Skeletal muscle satellite cell (primary cell): ENCODE results near the gene KLHL2.
"Not testable (repeated sequence)": the region's sequence is repeated elsewhere in the genome, so short reads cannot be mapped to it uniquely, and the experiment has no call there.

Source experiments
- H3K27me3 ChIP-seq: 2 replicates; pipeline ENCODE4 v1.7.0; 2013; ENCODE audit warnings: low read length; ENCODE audit not compliant: control insufficient read depth, insufficient read depth
- H3K36me3 ChIP-seq: 2 replicates; pipeline ENCODE4 v1.7.0; 2013; ENCODE audit warnings: mild to moderate bottlenecking, control low read depth, low read length; ENCODE audit not compliant: insufficient read depth
- H3K4me1 ChIP-seq: 2 replicates; pipeline ENCODE4 v1.7.0; 2013; ENCODE audit warnings: low read length; ENCODE audit not compliant: control insufficient read depth, insufficient read depth
- H3K4me2 ChIP-seq: 2 replicates; pipeline ENCODE4 v1.7.0; 2013; ENCODE audit warnings: mild to moderate bottlenecking, low read length
- H3K4me3 ChIP-seq: 2 replicates; pipeline ENCODE4 v1.7.0; 2013; ENCODE audit warnings: low read length
- H3K9ac ChIP-seq: 2 replicates; pipeline ENCODE4 v1.7.0; 2013; ENCODE audit warnings: mild to moderate bottlenecking, low read depth, low read length, moderate library complexity
- H3K9me3 ChIP-seq: replicated peaks from 2 replicates; pipeline ENCODE4 v1.7.0; 2013; ENCODE audit warnings: mild to moderate bottlenecking, control low read depth, low read length

The KLHL2 gene

DNA sequence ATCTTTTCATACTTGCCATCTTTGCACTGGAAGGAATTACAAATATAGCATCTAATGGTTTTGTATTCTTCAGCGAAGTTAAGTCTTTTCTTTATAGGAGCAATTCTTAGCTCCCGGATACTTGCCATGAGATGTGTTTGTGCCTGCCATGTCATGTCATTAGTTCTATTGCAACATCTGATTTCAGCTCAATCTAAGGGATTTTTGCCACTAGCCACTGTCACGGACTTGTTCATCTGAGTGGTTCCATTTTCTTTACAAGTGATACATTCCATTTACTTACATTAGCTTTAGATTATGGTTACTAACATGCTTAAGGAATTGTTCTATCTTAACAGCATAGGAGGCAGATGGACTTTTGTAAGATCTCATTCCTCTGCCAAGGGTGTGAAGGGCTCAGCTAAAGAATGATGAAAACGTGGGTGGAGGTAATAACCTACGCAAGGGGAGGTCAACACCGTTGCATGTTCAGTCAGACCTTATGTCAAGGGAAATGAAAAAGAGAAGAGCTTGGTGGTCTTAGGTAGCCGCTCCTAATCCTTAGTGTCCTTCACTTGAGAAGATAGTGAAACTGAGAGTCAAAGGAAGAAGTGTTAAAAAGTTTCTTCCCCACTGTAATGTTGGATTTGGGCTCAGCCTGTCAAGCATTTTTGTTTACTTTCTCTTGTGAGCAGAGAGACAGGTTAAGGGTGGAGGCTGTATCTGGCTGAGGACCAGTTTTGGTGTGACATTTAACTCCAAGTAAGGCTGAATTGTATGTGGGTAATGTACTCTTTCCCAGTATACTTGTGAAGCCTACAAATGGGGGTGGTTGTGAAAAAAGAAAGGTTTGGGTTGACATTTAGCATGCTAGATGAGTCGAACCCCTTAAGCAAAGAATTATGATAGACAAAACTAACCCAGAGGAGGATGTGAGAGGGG, 3.6 kb upstream of the KLHL2 start:
- H3K4me2 ChIP-seq, result no peak overlapping the region
- no peak overlapping the region for H3K4me3 ChIP-seq
- no peaks in the 10 kb centered on the region for H3K36me3 ChIP-seq
- H3K4me1 ChIP-seq, result peaks cover 18% of the 10 kb centered on the region
- H3K27me3 ChIP-seq, result no peaks in the 10 kb centered on the region
- H3K9ac ChIP-seq, result no peak overlapping the region
- H3K9me3 ChIP-seq, result no peaks in the 10 kb centered on the region

DNA sequence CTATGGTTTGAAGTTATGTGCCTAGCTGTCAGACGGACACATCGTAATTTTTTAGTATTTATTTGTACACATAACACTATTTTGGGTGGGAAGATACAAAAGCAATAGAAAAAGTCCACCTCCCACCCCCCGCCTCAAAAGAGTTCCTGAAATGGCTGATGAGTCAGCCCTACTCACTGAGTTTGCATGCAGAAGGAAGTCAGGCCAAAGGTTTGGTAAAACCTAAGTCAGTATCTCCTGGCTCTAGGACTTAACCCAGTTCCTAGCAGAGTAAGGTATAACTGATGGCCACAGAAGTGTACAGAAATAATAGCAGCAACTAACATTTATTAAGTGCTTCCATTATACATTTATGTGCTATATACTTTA, 2.9 kb upstream of the KLHL2 start:
- Histone ChIP-seq H3K4me2 (no peak overlapping the region), H3K36me3 (no peaks in the 10 kb centered on the region), H3K4me1 (peaks cover 24% of the 10 kb centered on the region), H3K4me3 (no peak overlapping the region), H3K9ac (no peak overlapping the region), H3K9me3 (no peaks in the 10 kb centered on the region), H3K27me3 (no peaks in the 10 kb centered on the region)

DNA sequence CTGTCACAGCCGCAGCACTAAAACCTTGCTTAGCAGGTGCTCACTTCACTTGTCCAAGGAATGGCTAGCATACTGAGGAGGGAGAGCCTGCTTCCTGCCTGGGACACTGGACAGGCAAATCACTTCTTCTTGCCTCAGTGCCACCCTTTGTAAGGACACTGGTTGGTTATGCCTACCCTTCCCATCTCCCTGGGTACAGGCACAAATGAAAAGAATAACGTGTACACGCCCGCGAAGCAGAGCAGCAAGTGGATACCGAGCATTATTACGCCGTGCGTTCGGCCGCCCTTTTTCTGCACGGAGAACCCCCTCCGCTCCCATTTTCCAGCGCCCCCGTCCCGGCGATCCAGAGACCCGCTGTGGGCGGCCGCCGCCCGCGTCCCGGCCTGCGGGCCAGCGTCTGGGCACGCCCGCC, 338 bp upstream of the KLHL2 start:
- Histone ChIP-seq H3K4me1 (peaks cover 34% of the 10 kb centered on the region), H3K27me3 (no peaks in the 10 kb centered on the region), H3K9ac (peak overlapping the region; percentile 82), H3K36me3 (no peaks in the 10 kb centered on the region), H3K9me3 (no peaks in the 10 kb centered on the region), H3K4me3 (peak overlapping the region; percentile 90), H3K4me2 (peak overlapping the region; percentile 84)

DNA sequence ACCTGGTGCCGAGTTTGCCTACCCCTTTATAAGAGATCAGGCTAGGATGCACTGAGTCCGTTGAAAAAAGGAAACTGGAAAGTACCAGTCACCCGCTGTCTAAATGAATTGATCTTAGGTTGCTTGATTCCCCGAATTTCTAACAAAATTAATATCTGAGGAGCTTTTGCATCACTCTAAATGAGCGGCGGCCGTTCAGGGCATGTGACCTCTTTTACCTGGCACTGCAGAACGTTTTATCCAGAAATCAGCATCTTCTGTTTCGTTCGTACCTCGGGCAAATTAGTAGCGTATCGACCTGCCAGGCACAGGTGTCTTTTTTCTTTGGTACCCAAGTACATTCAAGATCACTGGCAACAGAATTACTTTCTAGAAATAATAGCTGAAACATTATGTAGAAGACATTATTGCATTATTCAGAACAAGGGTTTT, 876 bp downstream of the KLHL2 start:
- Histone ChIP-seq H3K4me1 (peaks cover 34% of the 10 kb centered on the region), H3K27me3 (no peaks in the 10 kb centered on the region), H3K9ac (peak overlapping the region; percentile 82), H3K4me2 (peak overlapping the region; percentile 84), H3K4me3 (peak overlapping the region; percentile 90), H3K9me3 (no peaks in the 10 kb centered on the region), H3K36me3 (no peaks in the 10 kb centered on the region)

DNA sequence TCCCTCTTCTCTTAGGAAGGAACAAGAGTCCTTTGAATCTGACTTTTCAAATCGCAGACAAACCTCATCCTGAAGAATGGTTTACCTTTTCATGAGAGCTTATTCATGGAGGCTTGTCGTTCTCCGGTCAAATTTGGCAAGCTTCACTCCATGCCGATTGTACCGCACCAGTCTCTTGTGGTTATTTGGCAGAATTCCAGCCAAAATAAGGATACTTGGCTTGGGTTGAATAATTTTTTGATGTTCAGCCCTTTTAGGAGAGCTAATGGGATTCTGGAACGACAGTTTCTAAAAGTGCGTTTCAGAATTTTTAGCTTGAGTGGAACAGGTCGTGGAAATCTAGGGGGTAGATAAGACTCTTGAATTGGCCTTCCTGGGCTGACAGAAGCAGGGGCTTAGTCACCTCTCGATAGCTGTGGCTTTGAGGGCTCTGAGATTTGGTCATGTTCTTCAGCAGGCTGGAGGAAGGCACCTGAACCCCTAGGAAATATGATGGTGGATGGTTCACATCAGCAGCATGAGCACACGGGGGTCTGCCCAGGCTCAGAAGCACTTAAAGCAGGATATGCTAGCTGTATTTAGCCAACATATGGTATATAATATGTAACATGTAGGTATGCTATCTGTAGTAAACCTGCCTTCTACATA, 1.5 kb downstream of the KLHL2 start:
- Histone ChIP-seq H3K4me2 (peak overlapping the region; percentile 84), H3K27me3 (no peaks in the 10 kb centered on the region), H3K9me3 (no peaks in the 10 kb centered on the region), H3K4me1 (peaks cover 34% of the 10 kb centered on the region), H3K4me3 (peak overlapping the region; percentile 90), H3K9ac (no peak overlapping the region), H3K36me3 (no peaks in the 10 kb centered on the region)

DNA sequence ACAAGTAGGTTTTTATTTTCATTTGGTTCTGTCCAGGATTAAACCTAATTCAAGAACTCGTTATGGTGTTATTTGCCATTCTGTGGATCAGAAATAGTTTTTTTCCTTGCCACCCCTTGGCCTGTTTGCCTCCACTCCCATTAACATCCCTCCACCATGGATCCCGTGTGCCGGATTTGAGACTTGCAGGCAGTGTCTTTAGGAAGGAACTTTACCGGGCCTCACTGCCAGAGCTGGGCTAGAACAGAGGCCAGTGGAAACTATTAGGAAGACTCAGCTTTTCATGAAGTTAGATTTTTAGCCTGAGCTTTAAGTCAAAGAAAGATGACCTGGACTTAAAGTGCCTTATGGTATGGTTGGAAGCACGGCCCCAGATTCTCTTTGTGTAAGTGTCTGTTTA, 2.4 kb downstream of the KLHL2 start:
- no peaks in the 10 kb centered on the region for H3K36me3 ChIP-seq
- no peaks in the 10 kb centered on the region for H3K9me3 ChIP-seq
- no peaks in the 10 kb centered on the region for H3K27me3 ChIP-seq
- peaks cover 31% of the 10 kb centered on the region for H3K4me1 ChIP-seq
- H3K4me2 ChIP-seq, result no peak overlapping the region
- no peak overlapping the region for H3K4me3 ChIP-seq
- no peak overlapping the region for H3K9ac ChIP-seq

DNA sequence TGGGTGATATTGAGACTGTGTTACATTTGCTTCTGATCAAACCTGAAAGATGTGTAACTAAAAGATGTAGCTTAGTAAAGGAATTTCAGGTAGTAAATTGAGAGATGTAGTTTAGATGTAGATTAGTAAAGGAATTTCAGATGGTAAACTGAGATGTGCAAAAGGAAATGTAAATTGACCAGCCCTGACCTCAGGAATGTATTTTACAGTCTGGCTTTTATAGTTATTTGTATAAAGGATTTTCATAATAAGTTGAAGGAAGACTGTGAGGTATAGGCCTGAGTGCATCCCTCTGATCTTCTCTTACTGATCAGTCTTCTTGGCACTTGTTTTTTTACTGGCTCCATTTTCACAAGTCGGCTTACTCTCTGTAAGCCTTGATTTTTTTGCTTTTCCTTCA, 3.2 kb downstream of the KLHL2 start:
- Histone ChIP-seq H3K9ac (no peak overlapping the region), H3K4me2 (no peak overlapping the region), H3K4me3 (no peak overlapping the region), H3K9me3 (no peaks in the 10 kb centered on the region), H3K27me3 (no peaks in the 10 kb centered on the region), H3K36me3 (no peaks in the 10 kb centered on the region), H3K4me1 (peaks cover 36% of the 10 kb centered on the region)

DNA sequence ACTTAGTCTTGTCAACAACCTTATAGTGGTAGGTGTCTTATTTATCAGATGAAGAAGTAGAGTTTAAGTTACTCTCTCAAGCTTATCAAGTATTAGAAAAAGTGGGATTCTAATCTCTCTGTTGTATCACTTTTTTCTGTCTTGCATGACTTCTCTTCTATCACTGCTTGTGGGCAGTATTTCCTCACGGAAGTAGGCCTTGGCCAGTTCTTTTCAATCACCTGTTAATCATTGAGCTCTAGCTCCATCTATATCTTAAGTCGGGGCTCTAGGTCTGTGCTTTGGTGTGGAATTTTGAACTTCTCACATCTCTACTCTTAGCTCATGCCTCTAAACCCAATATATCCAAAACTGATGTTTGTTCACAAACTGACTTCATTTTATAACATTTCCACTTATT, 5.3 kb downstream of the KLHL2 start:
- H3K9ac ChIP-seq, H3K4me3 ChIP-seq, H3K36me3 ChIP-seq, H3K4me2 ChIP-seq, H3K9me3 ChIP-seq, H3K27me3 ChIP-seq: not testable (repeated sequence)
- peaks cover 36% of the 10 kb centered on the region for H3K4me1 ChIP-seq

DNA sequence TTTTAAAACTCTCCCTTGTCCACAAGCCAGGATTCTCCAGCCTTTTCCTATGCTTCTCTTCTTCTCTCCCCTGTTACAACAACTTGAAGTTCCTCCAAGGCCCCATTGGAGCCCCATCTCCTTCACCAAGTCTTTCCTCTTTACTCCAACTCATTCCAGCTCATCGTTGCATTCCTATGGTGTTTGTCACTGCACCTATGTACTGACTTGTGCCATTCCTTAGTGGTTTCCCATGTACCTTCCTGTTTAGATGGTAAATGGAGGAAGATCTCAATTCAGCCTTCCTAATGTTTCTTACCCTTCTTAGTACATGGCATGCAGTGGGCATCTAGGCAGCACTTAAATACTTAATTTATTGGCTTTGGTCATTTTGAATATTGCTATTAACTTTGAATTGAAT, 6.0 kb downstream of the KLHL2 start:
- H3K4me3 ChIP-seq, H3K36me3 ChIP-seq, H3K9me3 ChIP-seq, H3K27me3 ChIP-seq, H3K4me2 ChIP-seq, H3K9ac ChIP-seq: not testable (repeated sequence)
- peaks cover 36% of the 10 kb centered on the region for H3K4me1 ChIP-seq

DNA sequence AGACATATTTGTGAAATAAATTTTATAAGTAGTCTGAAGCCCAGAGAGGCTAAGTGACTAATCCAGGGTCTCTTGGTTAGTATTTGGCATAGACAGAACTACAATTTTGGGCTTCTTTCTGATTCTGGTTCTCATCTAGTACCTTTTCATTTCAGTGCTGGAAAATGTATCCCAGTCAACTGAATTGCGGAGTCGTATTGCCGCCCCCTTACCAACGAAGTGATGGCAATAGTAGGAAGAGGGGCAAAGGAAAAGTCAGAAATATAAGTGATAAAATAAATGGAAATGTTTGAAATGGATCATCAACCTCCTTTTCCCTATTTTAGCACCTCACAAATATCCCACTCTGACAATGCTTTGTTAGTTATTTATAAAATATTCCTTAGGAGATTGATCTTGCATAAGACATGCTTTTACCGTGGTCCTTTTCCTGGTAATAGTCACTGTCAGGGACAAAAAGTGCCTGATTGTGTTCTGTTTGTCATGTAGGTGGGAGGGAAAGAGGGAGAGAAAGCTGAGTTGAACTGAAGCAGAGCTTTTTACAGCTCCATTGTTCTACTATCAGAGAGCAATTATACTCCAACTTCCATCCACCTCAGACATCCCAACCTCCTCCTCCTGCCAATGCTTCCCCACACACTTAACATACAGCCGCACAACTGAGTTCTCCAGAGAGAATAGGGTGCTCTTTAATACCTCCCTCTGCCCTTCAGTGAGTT, 6.8 kb downstream of the KLHL2 start:
- not testable (repeated sequence) for H3K36me3 ChIP-seq, H3K4me3 ChIP-seq, H3K9me3 ChIP-seq, H3K9ac ChIP-seq, H3K4me2 ChIP-seq, H3K27me3 ChIP-seq
- H3K4me1 ChIP-seq, result peaks cover 30% of the 10 kb centered on the region

DNA sequence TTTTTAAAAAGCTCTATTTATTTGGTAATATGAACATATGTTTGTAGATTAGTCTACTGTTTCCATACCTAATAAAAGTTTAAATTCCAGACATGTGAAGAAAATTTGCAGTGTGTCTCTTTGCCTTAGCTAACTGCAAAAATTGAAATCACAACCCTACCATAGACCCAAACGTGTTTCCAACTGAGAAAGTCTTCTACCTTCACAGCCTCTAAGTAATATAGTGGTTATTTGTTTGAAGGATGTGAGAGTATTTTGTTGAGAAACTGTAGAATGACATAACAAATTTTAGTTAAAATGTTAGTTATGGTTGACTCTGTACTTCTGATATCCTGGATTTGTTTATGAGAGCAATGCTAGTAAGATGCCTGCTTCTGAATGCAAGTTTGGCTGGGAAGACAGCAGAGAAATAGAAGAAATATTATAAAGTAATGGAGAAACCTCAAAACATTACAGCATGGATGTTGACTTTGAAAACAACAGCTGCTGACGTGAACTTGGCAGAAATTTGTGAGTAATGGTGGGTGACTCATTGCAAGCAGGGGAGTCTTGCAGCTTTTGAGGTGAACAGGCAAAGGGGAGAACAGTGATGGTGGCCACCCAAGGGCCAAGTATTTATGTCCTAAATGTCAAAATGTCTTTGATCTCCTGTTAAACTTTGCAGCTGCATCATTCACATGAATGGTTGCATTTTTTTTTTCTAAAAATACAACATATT, 7.8 kb downstream of the KLHL2 start:
- H3K4me2 ChIP-seq, H3K27me3 ChIP-seq, H3K4me3 ChIP-seq, H3K9me3 ChIP-seq, H3K9ac ChIP-seq, H3K36me3 ChIP-seq: not testable (repeated sequence)
- H3K4me1 ChIP-seq, result peaks cover 25% of the 10 kb centered on the region
